Right lobe of liver (tissue), 6 donors: Measurements from ENCODE around the gene RPGRIP1L. TPM values are rescaled to one million over a fixed set of nuclear protein-coding genes. Genes with fewer than 3 reads are reported as not detected.
A peak's percentile ranks its signal among the peaks of the same experiment; 100 is the strongest.

Experiments
- ATAC-seq, 4 donors: fragments of 200-7000 bp; cut with Tn5 transposase; one replicate each; pipeline ENCODE4 v1.9.1; 2020; ENCODE audit warnings: mild to moderate bottlenecking in 4 of 4, moderate library complexity in 4 of 4
- DNase-seq, 3 donors: peaks; one replicate each; pipeline ENCODE4 v3.0.0-alpha.2; 2020
- H3K27ac ChIP-seq, 3 donors: fragments of 200-600 bp; one replicate each; pipeline ENCODE4 v1.8.0; 2022
- H3K27me3 ChIP-seq, 2 donors: fragments of 200-600 bp; one replicate each; pipeline ENCODE4 v1.8.0; 2022
- H3K36me3 ChIP-seq, 4 donors: fragments of 200-600 bp; sonication (generic) in 1 of 4; one replicate each; pipeline versions ENCODE4 v1.5.1 to v1.8.0; 2017 to 2022; ENCODE audit warnings: control low read depth in 1 of 4
- H3K4me1 ChIP-seq, 4 donors: fragments of 200-600 bp; sonication (generic) in 1 of 4; one replicate each; pipeline versions ENCODE4 v1.5.1 to v1.8.0; 2017 to 2022; ENCODE audit warnings: control low read depth in 1 of 4
- H3K4me3 ChIP-seq, 3 donors: fragments of 200-600 bp; one replicate each; pipeline ENCODE4 v1.8.0; 2022
- H3K9me3 ChIP-seq, 4 donors: fragments of 200-600 bp; sonication (generic) in 1 of 4; one replicate each; pipeline versions ENCODE4 v1.5.1 to v1.8.0; 2017 to 2022; ENCODE audit warnings: control low read depth in 1 of 4
- CTCF ChIP-seq, 4 donors: fragments of 200-600 bp in 3 of 4; fragments of 450-650 bp in 1 of 4; IDR thresholded peaks; one replicate each; pipeline versions ENCODE4 v1.5.1 to v1.8.0; 2016 to 2022; ENCODE audit warnings: antibody characterized with exemption in 4 of 4, mild to moderate bottlenecking in 2 of 4
- POLR2A ChIP-seq: fragments of 450-650 bp; IDR thresholded peaks from one replicate; pipeline ENCODE4 v1.6.1; 2017; ENCODE audit warnings: antibody characterized with exemption, mild to moderate bottlenecking
- WGBS: methylation state at CpG from one replicate; pipeline ENCODE4 v1.1.6; 2018; ENCODE audit warnings: low coverage, low lambda C conversion rate; ENCODE audit not compliant: insufficient coverage; ENCODE audit errors: missing lambda C conversion rate; 5-methylcytosine and 5-hydroxymethylcytosine counted together
- intact Hi-C, 2 donors: fragments of 100-400 bp; cut with DNase I; formaldehyde crosslinking; loops; one replicate each; pipeline versions ENCODE4 v1.11.2 to v1.14.1; 2022
- total RNA-seq, 6 experiments: library from RNA; depleted of rRNA in 2 of 6; stranded (reverse); fragments of >200 nt in 2 of 6; fragmentation: NEBNext Ultra II Directional in 3 of 6; extraction: Animal tissue kit (Norgen Biotek cat#: 25700) in 3 of 6; gene quantifications; one replicate each; pipeline versions ENCODE4 v1.1.0 to v1.2.4, GENCODE V29; 2016 to 2023
- donor health status: DM: no; HTN: yes; CAD: no.
- donor health status: DM: no; HTN: no; CAD: no.
- donor health status: DM: no; HTN: no; CAD: no.
- donor health status: DM: no; HTN: yes; CAD: no.
- donor health status: DM: no; HTN: yes; CAD: no.

RPGRIP1L gene
- total RNA-seq, 6 experiments from 2014 or later, result 0.86 to 2.0 (median 1.3) TPM

- Histone ChIP-seq H3K9me3 (no peaks in the 10 kb centered on the region), H3K4me3 (no peak overlapping the region), H3K27ac (no peak overlapping the region), H3K4me1 (peaks cover 0 to 11% (median 0%) of the 10 kb centered on the region in 4 donors), H3K36me3 (no peaks in the 10 kb centered on the region), H3K27me3 (no peaks in the 10 kb centered on the region)
- WGBS, result 21% methylated on average over 4 of the region's 4 CpGs
- TF ChIP-seq CTCF (IDR thresholded peaks at IDR 0.05) (no peak), POLR2A (no peak)
- intact Hi-C loops, result no loop called here
- DNase-seq (no peak), ATAC-seq (peak; percentile 67 to 89 (median 76))
Observed at GRCh38 chr16:53732296-53732929, 28.8 kb upstream of the RPGRIP1L start.

- no peak for TF ChIP-seq CTCF (IDR thresholded peaks at IDR 0.05)
- TF ChIP-seq POLR2A, result no peak
Observed at GRCh38 chr16:53730693-53731092, 27.0 kb upstream of the RPGRIP1L start.

GRCh38 chr16:53726625-53727024 lies 23.0 kb upstream of the RPGRIP1L start:
- DNase-seq (no peak), ATAC-seq (peak in 1 of 4 donors; percentile 37)
- TF ChIP-seq CTCF (IDR thresholded peaks at IDR 0.05), result no peak
- TF ChIP-seq POLR2A, result no peak
- no peak overlapping the region for H3K4me3 ChIP-seq
- intact Hi-C loops, result no loop called here
- no peaks in the 10 kb centered on the region for H3K36me3 ChIP-seq
- no peaks in the 10 kb centered on the region for H3K27me3 ChIP-seq
- H3K4me1 ChIP-seq, result no peaks in the 10 kb centered on the region
- no peaks in the 10 kb centered on the region for H3K9me3 ChIP-seq
- H3K27ac ChIP-seq, result no peak overlapping the region

More at GRCh38 chr16:53730693-53731092, 27.0 kb upstream of the RPGRIP1L start:
- no peak overlapping the region for H3K4me3 ChIP-seq
- no peak overlapping the region for H3K27ac ChIP-seq
- no peaks in the 10 kb centered on the region for H3K36me3 ChIP-seq
- H3K9me3 ChIP-seq, result no peaks in the 10 kb centered on the region
- H3K27me3 ChIP-seq, result no peaks in the 10 kb centered on the region
- peaks cover 0 to 11% (median 0%) of the 10 kb centered on the region in 4 donors for H3K4me1 ChIP-seq
- intact Hi-C loops, result no loop called here
- WGBS, result 91% methylated on average over 3 of the region's 3 CpGs
- ATAC-seq (no peak), DNase-seq (no peak)

GRCh38 chr16:53721017-53721416 lies 17.4 kb upstream of the RPGRIP1L start:
- intact Hi-C loops, result no loop called here
- TF ChIP-seq CTCF (IDR thresholded peaks at IDR 0.05) (no peak), POLR2A (no peak)
- DNase-seq (no peak), ATAC-seq (no peak)
- Histone ChIP-seq H3K36me3 (no peaks in the 10 kb centered on the region), H3K9me3 (no peaks in the 10 kb centered on the region), H3K4me3 (no peak overlapping the region), H3K4me1 (no peaks in the 10 kb centered on the region), H3K27me3 (no peaks in the 10 kb centered on the region), H3K27ac (no peak overlapping the region)
- WGBS, result 92% methylated on average over 3 of the region's 5 CpGs
